ENCODE measurements around the gene KLRB1. TPM values are rescaled to one million over a fixed set of nuclear protein-coding genes. Genes with fewer than 3 reads are reported as not detected.

The KLRB1 gene
- total RNA-seq, 1 experiment from 2014 or later: not detected

DNA sequence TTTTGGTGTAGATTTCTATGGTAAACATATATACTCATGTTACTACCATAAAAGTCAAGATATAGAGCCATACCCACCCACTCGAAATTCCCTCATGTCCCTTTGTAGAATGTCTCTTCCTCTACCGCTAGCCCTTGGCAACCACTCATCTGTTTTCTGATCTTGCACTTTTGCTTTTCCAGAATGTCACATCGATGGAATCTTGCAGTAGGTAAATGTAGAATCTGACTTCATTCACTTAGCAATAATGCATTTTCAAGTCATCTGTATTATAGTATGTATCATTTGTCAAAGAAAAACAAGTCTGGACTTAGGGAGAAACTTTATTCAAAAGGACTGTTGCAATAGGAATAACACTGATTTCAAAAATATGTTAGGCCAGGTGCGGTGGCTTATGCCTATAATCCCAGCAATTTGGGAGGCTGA, 42.4 kb upstream of the KLRB1 start (continued):
- TF ChIP-seq YY1 (IDR thresholded peaks at IDR 0.05; ENCODE audit: extremely low read depth, insufficient replicate concordance, low read depth, low read length) (no peak), EGR1 (IDR thresholded peaks at IDR 0.05; ENCODE audit: low read depth) (no peak), SIN3A (IDR thresholded peaks at IDR 0.05; ENCODE audit: low read depth) (no peak), ZNF274 (IDR thresholded peaks at IDR 0.05; ENCODE audit: low read depth, low read length) (no peak), TCF7L2 (IDR thresholded peaks at IDR 0.05; ENCODE audit: borderline replicate concordance, extremely low read depth, insufficient read depth, insufficient read length) (no peak), POLR2AphosphoS5 (IDR thresholded peaks at IDR 0.05; ENCODE audit: low read depth, low read length) (no peak), MAX (IDR thresholded peaks at IDR 0.05) (no peak)

- H2AFZ ChIP-seq (ENCODE audit: low read depth, low read length, poor library complexity, severe bottlenecking): no peak overlapping the region
- H3K9ac ChIP-seq (ENCODE audit: low read length): no peak overlapping the region
- ChIA-PET CTCF (interaction anchor here (1.6 kb wide), 1 partner anchor 318 kb away, joined by 3 read pairs; no protein-coding TSS in a partner anchor), RAD21 (ENCODE audit: low non-redundant PET in 1 of 2, low total read pairs in 2 of 2, uncharacterized antibody in 2 of 2, unreplicated experiment in 2 of 2) (no interaction called here), POLR2A (no interaction called here)
- no peak overlapping the region for H3K4me3 ChIP-seq (replicated peaks in 1 of 2; ENCODE audit: low read depth in 1 of 2, low read length in 2 of 2)
- H3K36me3 ChIP-seq (ENCODE audit: control insufficient read depth in 1 of 2, insufficient read depth in 2 of 2, low read length in 2 of 2): no peaks in the 10 kb centered on the region
- ATAC-seq: no peak
- H3K27ac ChIP-seq (ENCODE audit: low read depth, low read length): no peak overlapping the region
- no peaks in the 10 kb centered on the region for H3K9me2 ChIP-seq (ENCODE audit: insufficient read depth)
- no peak for TF ChIP-seq CBX3 (IDR thresholded peaks at IDR 0.05; ENCODE audit: low read depth)
- TF ChIP-seq CTCF (IDR thresholded peaks at IDR 0.05 in 2 of 3, conservative IDR thresholded peaks at IDR 0.05 in 1 of 3; ENCODE audit: borderline replicate concordance in 1 of 3, insufficient read depth in 1 of 3, low read depth in 2 of 3, low read length in 2 of 3): no peak
- no peak for TF ChIP-seq EZH2phosphoT487 (IDR thresholded peaks at IDR 0.05; ENCODE audit: borderline replicate concordance)
- no peak for TF ChIP-seq MAX (IDR thresholded peaks at IDR 0.05)
- no peak for TF ChIP-seq JUND (IDR thresholded peaks at IDR 0.05)
- TF ChIP-seq EGR1 (IDR thresholded peaks at IDR 0.05; ENCODE audit: low read depth): no peak
- TF ChIP-seq CEBPB (IDR thresholded peaks at IDR 0.05; ENCODE audit: low read depth): no peak
- no peak for TF ChIP-seq POLR2AphosphoS5 (IDR thresholded peaks at IDR 0.05; ENCODE audit: low read depth, low read length)
- TF ChIP-seq RAD21 (IDR thresholded peaks at IDR 0.05; ENCODE audit: low read depth): no peak
- H3K79me2 ChIP-seq (ENCODE audit: insufficient read depth, low read length): no peaks in the 10 kb centered on the region
- no peaks in the 10 kb centered on the region for H3K27me3 ChIP-seq (ENCODE audit: insufficient read depth, low read length)
- intact Hi-C loops (cut with micrococcal nuclease): no loop called here
- H4K20me1 ChIP-seq (ENCODE audit: insufficient read depth): no peaks in the 10 kb centered on the region
- H3K9me3 ChIP-seq (ENCODE audit: control insufficient read depth in 1 of 2, insufficient read depth in 1 of 2, low read depth in 1 of 2, low read length in 2 of 2): no peaks in the 10 kb centered on the region
- no TSS peak for BruUV-seq (replicated peaks)
- peaks cover 0 to 12% of the 10 kb centered on the region in 2 experiments; a peak in 1 of 4 replicates for H3K4me1 ChIP-seq (ENCODE audit: control insufficient read depth in 1 of 2, insufficient read depth in 2 of 2, low read length in 2 of 2)
- no peak for DNase-seq (ENCODE audit: low read depth, low spot score)
- no peak overlapping the region for H3K4me2 ChIP-seq (ENCODE audit: low read length)
Observed at GRCh38 chr12:9649532-9649940, 41.8 kb upstream of the KLRB1 start.

All from HCT116 (cell line).